ENCODE measurements around the gene HUWE1.

Gene HUWE1

DNA sequence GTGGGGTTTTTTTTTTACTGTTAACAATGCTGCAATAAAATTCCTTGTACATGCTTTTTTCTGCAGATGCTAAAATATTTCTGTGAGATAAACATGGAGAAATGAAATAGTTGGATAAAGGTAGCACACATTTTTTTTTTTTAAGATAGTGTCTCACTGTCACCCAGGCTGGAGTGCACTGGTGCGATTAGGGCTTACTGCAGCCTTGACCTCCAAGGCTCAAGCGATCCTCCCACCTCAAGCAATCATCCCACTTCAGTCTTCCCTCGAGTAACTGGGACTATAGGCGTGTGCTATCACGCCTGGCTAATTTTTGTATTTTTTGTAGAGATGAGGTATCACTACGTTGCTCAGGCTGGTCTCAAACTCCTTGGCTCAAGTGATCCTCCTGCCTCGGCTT lies 1.8 kb upstream of the HUWE1 start:
- DNase-seq (ENCODE audit: low read depth in 2 of 2): no peak

DNA sequence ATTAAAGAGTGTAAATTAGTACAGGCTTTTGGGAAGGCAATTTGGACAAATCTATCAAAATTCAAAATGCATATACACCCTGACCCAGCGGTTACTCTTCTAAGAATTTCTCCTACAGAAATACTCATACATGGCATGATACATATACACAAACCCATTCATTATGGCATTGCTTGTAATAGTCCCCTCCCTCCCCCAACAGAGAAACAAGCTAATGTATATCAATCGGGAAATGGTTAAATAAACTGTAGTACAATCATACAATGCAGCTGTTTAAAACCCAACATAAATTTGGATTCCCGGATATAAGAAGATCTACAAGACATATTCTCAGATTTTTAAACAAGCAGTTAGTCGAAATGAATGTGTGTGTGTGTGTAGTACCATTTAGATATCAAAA lies 808 bp downstream of the HUWE1 start:
- no peak for DNase-seq (ENCODE audit: low read depth in 2 of 2)

DNA sequence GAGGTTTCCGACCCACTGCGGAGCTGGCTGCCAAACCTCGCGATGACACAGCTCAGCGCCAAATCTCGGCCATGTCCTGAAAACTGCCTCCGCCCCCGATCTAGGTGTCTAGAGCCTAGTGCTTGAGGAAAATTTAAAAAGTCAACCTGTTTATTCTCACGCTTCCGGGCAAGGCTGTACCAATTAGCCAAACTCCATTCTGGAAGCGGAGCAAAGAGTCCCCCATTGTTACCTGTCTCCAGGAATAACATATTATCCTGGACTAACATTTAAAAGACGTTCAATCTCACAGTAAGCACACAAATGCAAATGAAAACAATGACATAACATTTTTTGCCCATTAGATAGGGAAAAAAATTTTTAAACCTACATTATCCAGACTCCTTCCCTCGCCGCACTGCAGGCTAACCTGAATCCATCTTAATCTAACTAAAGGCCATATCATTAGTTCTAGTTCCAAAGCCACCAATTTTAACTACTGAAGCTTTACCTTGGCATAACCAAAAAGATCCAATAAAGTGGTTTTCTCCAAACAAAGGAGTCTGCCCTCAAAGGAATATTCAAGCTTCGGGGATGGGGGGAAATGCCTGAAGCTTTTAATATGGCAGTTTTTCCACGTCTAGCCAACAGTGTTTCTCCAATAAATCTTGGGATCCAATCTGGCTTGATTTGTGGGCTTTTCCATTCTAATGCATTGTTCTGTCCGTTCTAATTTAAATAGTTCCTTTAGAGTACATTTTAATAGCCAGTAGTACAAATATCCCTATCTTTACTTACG lies 1.9 kb downstream of the HUWE1 start:
- DNase-seq (ENCODE audit: low read depth in 2 of 2): peak in 1 of 2 donors; percentile 85

DNA sequence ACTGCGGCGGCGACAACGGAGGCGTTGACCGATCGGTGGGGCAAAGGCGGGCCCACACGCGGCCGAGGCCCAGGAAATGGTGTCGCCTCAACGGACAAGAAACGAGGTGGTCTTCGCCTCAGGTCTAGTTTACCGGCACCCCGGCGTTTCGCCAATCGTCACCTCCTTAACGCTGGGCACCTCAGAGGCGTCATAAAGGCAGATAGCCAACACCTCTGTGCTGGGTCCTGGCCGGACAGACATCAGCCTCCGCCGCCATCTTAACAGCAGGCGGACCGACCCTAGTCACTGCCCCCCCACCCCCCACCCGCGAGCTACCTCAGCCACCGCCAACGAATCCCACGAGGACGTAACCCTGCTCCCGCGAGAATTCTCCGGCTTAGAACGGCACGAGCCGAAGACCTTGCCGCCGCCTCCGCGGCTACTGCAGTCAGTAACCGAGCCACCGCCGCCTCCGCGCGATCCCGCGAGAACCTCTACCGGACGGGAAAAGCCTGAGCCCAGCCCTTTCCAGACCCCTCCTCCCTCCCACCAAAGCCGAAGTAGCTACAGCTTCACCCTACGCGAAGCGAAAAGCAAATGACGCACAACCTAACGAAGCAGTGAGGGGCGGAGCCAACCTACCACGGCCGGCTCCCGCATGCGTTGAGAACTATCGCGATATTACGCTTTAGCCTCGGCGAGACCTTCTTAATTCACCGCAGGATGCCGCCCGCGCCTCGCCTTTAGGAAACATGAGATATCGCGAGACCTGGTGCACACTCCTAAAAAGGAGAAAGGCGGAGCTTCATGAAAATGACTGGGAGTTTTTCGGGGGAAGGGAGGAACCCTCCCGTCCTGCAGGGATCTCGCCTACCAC lies 2.7 kb downstream of the HUWE1 start:
- peak; percentile 76 to 86 for DNase-seq (ENCODE audit: low read depth in 2 of 2)

DNA sequence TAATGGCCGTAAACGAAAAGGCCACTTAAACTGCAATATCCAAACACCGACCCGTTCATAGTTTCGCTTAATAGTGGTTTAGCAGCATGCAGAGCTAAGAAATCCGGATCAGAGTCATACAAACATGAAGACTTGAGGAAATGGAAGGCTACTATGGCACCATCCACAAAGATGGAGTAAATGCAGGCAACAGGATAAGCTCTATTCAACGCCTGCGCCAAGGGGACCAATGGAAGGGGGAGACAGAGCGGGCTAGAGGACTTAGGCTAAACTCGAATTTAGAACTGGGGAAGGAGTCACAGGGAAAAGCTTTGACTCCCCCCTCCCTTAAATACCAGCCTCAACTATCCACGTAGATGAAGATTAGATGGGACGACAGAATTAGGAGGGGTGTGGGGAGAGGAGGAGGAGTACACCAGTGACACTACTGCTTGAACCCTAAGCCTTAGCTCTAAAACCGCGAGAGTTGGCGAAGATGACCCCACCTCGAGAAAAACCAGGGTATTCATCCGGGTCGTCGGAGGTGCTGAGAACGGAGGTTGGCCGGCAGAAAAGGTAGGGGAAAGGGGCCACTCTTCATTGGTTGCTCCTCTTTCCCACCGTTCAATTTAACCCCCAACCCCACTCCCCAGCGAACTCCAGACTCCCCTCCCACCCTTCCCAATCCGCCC lies 3.5 kb downstream of the HUWE1 start:
- no peak for DNase-seq (ENCODE audit: low read depth in 2 of 2)

DNA sequence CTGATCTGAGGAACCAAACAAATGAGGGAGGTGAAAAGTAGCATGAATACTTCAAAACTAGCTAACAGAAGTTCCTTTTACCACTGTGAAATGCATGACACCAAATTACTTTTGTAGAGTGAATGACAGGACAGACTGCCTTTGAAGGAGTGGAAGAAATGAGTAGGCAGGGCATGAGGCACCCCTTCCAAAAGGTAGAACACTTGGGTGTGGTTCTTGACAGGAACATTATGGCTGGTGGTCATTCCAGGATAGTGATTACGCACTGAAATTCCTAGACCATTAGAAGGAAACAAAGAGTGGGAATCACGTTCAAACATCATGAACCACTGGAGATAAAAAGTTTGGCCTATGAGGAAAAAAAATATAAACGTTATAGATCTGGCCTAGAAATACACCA lies 4.9 kb downstream of the HUWE1 start:
- DNase-seq (ENCODE audit: low read depth in 2 of 2): no peak

DNA sequence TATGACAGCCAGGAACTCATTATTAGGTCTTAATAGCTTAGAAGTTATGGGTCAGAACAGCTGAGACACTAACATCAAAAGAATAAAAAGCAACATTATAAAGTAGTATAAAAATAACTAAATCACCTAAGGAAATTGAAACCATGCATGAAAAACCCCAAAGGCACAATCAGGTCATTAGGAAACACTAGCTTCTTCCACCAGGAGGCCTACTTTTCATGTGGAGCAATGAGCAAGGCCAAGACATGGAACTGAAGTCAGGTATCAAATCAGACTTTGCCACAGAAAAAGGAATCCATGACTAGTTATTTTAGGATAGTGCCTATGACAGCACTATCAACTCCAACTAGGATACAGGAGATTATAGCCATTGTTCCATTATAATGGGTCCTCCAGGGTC lies 7.9 kb downstream of the HUWE1 start:
- no peak for DNase-seq (ENCODE audit: low read depth in 2 of 2)

DNA sequence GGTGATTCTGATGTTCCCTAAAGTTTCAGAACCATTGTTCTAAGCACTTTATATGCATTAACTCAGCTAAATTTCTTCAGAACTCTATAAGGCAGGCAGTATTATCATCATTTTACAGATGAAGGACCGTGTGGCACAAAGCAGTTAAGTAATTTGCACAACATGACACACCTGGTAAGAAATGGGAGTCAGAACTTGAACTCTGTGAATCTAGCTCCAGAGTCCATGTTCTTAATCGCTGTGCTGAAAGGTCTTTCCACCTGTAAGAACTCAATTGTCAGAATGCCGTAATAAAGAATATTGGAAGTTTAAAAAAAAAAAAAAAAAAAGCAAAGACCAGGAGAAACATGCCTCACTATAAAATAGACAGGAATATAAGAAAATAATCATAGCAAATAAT lies 9.2 kb downstream of the HUWE1 start:
- no peak for DNase-seq (ENCODE audit: low read depth in 2 of 2)

DNA sequence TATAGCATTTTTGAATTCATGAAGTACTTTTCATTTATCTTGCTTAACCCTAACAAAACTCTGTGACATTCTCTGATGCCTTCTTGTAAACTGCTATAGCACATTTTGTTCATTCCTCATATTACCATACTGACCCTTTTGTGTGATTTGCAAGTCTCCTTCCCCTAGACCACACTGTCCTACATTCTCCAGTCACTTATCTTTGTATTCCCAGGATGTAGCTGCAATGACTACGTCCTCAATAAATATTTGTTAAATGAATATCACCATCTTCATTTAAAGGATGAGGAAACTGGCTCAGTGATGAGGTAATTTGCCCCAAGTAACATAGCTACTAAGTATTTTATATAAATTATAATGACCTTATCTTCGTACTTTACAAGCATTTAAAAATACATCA lies 11.9 kb downstream of the HUWE1 start:
- DNase-seq (ENCODE audit: low read depth in 2 of 2): no peak

DNA sequence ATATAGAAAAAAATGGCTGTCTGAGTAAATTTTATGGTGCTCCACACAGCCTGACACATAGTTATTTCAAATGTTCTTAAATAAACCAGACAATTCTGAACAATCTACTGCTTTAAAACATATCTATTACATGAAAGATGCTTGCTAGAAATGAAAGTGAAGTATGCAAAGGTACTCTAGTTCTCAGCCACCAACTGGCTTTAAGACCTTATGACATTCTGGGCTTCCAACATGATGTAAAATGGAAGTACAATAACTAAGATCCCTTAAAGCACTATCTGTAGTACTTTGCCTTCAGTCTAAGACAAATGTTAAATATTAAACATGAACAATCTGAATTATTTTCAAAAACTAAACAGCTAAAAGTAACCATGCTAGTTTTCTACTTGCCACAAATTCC lies 17.3 kb downstream of the HUWE1 start:
- DNase-seq (ENCODE audit: low read depth in 2 of 2): no peak

DNA sequence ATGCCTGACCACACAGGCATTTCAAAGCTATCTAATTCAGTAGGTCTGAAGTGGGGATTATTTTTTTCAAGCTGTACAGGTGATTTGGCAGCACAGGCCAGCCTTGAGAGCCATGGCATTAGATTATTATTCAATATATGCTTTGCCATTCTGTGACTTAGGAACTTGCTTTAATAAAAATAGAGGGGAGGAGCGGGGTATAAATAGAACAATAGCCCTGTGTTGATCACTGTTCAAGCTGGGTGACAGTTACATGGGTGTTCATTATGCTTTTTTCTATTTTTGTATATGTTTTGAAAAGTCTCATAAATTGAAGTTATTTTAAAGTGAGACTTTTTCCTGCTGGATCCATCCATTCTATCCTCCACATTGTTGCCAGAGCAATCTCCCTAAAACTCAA lies 20.3 kb downstream of the HUWE1 start:
- no peak for DNase-seq (ENCODE audit: low read depth in 2 of 2)

DNA sequence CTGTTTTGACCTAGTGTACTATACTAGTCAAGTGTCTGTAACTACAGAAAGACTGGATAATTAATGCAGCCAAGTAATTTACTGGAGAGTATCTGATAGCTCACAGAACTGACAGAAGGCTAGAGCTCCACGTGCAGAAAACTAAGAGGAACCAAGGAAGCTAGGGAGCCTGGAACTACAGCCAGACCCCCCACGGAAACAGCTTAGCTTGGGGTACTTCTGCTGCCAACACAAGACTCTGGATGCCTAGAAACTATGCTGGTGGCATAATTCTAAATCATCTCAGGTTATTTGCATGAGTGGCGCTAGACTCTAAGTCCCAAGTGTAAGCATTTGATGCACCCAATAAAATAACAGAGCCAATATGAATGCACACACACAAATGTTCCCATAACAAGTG lies 26.5 kb downstream of the HUWE1 start:
- DNase-seq (ENCODE audit: low read depth in 2 of 2): no peak

DNA sequence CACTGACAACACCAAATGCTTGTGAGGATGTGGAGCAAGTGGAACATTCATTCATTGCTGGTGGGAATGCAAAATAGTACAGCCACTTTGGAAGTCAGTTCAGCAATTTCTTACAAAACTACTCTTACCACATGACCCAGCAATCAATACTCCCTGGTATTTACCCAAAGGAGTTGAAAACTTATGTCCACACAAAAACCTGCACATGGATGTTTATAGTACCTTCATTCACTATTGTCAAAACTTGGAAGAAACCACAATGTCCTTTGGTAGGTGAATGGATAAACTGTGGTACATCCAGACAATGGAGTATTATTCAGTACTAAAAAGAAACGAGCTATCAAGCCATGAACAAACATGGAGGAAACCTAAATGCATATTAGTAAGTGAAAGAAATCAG lies 27.5 kb downstream of the HUWE1 start:
- DNase-seq (ENCODE audit: low read depth in 2 of 2): no peak

DNA sequence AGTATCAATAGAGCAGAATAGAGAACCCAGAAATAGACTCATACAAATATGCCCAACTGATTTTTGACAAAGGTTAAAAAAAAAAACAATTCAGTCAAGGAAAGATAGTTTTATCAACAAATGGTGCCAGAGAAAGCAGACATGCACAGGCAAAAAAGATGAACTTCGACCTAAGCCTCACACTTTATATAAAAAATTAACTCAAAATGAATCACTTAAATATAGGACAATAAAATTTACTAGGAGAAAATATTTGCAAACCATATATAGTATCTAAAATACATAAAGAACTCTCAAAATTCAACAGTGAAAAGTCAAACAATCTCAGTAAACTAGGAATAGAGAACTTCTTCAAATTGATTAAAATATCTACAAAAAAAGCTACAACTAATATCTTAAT lies 29.7 kb downstream of the HUWE1 start:
- no peak for DNase-seq (ENCODE audit: low read depth in 2 of 2)

DNA sequence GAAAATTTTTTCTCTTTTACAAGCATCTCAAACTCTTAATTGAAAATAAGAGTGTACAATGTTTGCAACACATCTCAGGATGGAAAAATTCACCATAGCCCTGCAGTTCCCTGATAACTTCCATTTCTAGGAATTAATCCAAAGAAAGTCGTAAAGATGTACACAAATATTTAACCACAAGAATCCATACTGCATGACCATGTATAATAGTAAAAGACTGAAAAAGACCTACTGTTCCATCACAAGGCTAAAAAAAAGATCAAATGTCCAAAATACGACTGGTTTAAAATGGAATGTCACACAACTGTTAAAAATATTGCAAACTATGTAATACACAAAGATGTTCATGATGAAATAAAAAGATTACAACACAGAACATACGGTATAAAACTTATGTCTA lies 32.1 kb downstream of the HUWE1 start:
- no peak for DNase-seq (ENCODE audit: low read depth in 2 of 2)

DNA sequence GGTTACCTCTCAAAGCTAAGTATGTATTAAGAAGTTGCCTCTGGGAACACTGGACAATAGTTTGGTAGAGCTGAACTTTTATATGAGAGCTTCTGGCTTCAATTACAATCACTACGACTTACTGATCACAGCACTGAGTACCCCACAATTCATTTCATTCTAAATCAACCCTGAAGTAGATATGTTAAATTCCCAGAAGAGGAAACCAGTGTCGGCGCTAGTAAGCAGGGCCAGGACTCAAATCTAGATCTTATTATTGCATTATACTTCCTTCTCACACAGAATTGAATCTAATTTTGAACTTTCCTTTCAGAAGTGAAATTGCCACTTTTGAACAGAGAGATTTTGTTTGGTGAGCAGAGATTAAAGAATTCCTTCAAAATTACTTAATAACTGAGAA lies 41.8 kb downstream of the HUWE1 start:
- DNase-seq (ENCODE audit: low read depth in 2 of 2): no peak

DNA sequence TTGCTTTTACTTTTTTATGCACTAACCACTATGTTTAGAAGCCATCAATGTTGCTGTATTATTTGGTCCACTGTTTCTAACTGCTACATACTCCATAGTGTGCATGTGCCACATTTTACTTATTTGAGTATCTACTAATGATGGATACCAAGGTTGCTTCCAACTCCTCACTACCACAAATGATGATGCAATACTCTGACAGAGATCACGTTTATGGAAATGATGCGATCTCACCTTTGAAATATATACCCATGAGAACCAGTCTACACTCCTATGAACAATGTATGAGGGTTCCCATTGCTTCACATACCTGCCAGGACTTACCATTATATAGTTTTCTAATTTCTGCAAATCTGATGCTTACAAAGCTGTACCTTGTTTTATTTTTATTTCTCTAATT lies 44.2 kb downstream of the HUWE1 start:
- no peak for DNase-seq (ENCODE audit: low read depth in 2 of 2)

DNA sequence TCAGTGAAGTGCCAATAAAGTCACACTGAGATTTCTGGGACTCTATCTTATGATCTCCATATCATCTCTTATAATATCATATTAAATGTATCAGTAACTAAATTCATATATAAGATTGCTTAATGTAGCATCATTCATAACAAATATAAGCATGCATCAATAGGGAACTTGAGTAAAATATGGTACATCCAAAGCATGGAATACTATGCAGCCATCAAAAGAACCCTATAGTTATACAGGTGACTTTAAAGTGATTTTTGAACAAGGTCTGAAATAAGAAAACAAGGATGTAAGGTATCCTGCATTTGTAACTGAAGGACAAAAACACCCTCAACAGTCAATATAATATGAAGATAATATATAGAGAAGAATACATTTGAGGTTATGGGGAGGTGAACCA lies 47.3 kb downstream of the HUWE1 start:
- DNase-seq (ENCODE audit: low read depth in 2 of 2): no peak

DNA sequence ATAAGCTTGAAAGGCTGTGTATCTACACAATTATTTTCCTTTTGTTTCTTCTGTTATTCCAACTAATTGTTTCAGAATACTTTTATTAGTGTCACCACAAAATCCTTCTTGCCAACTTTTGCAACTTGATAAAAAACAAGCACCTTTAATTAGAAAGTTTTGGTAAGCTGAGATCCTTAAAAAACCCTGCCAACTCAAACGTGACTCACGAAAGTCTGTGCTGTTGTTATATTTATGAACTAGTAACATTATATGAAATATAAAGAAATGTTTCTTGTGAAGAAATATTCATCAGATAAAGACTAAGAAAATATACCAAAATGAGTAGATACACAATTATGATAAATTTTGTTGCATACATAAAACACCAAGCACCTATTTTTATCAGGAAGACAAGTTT lies 49.0 kb downstream of the HUWE1 start:
- no peak for DNase-seq (ENCODE audit: low read depth in 2 of 2)

DNA sequence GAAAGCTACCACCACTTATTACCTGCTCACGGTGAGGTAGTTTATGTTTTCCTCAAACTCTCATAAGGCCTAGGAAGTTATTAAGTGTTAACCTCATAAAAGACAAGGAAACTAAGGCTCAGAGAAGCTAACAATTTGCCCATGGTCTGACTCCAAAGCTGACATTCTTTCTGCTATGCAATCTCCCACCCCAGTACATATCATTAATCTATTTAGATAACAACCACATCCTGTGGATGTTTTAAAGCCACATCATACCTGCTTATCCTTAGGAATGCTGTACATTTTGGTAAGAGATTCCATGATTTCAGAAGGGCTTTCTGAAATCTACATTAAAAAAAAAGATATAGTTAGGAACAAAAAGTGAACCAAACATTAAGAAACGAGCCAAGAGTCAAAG lies 55.4 kb downstream of the HUWE1 start:
- DNase-seq (ENCODE audit: low read depth in 2 of 2): no peak

DNA sequence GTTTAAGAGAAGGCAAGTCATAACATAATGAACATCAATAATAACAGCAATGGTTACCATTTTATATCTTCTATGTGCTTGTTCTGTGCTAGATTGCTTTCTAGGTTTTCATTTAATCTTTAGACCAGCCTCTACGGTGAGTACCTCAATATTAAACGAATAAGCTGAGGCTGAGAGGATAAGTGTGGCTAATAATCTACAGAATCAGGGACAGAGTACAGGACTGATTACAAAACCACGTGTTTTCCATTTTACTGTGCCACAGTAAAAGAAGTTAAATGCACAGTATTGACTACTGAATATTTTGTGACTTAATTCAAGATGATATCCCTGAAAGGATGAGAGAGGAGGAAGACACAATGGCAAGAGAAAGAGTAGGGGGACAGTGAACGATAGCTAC lies 56.3 kb downstream of the HUWE1 start:
- DNase-seq (ENCODE audit: low read depth in 2 of 2): no peak

DNA sequence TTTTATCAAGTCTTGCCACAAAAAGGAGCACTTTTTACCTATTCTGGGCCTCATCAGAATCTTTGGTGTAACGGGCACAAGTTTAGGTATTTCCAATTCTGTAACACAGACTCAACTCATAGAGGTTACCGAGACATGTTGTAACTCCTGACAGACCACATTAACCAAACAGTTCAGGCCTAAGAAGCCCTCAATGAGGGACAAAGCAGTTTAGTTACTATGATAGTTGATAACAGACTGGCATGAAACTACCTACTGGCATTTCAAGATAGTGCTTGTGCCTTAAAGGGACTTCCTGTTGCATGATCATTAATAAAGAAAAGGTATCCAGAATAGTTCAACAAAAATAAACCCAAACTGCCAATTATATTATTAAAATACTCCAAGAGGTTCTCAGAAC lies 64.1 kb downstream of the HUWE1 start:
- DNase-seq (ENCODE audit: low read depth in 2 of 2): no peak
